ENCODE measurements around the gene WWOX. TPM values are rescaled to one million over a fixed set of nuclear protein-coding genes. Genes with fewer than 3 reads are reported as not detected.

Gene WWOX
- total and polyA plus RNA-seq, 2 of the 13 experiments (the other 11 are each of a cell fraction or from before 2014, with no cell fraction given), result 9.1 to 37.4 TPM

GRCh38 chr16:78284957-78285434 is 185.5 kb downstream of the WWOX start (continued):
- TF ChIP-seq TSC22D2 (CRISPR knock-in tag; IDR thresholded peaks at IDR 0.05; ENCODE audit: borderline replicate concordance) (0 out of 2 replicates have a peak, but pooled peaks have one; percentile 62), ZHX2 (IDR thresholded peaks at IDR 0.05; ENCODE audit: low read depth) (peak; percentile 70), ZHX2 (CRISPR knock-in tag; IDR thresholded peaks at IDR 0.05; ENCODE audit: borderline replicate concordance) (no peak), ZSCAN20 (CRISPR knock-in tag; IDR thresholded peaks at IDR 0.05; ENCODE audit: borderline replicate concordance) (no peak), SOX13 (IDR thresholded peaks at IDR 0.05) (no peak), SOX13 (CRISPR knock-in tag; conservative IDR thresholded peaks at IDR 0.05 in 1 of 2, IDR thresholded peaks at IDR 0.05 in 1 of 2) (peak in 1 of 2 experiments; percentile 75; a peak in 2 of 4 replicates), NR2F6 (IDR thresholded peaks at IDR 0.05) (no peak; the same call in 1 of the 2 replicates), NR2F6 (CRISPR knock-in tag; IDR thresholded peaks at IDR 0.05) (0 out of 2 replicates have a peak, but pooled peaks have one; percentile 51), ZNF652 (CRISPR knock-in tag; IDR thresholded peaks at IDR 0.05; ENCODE audit: borderline replicate concordance, low read depth) (0 out of 2 replicates have a peak, but pooled peaks have one; percentile 13), USF2 (IDR thresholded peaks at IDR 0.05; ENCODE audit: low read depth, low read length) (no peak), USF2 (CRISPR knock-in tag; IDR thresholded peaks at IDR 0.05; ENCODE audit: borderline replicate concordance) (no peak), HMGXB4 (CRISPR knock-in tag; IDR thresholded peaks at IDR 0.05; ENCODE audit: borderline replicate concordance in 1 of 2, low read depth in 1 of 2) (peak; percentile 14 to 32; a peak in 1 of 4 replicates), NFYC (CRISPR knock-in tag; IDR thresholded peaks at IDR 0.05) (no peak), ZNF562 (CRISPR knock-in tag; IDR thresholded peaks at IDR 0.05; ENCODE audit: borderline replicate concordance) (no peak), CSRNP2 (CRISPR knock-in tag; conservative IDR thresholded peaks at IDR 0.05; ENCODE audit: low read depth) (no peak), ZNF501 (CRISPR knock-in tag; IDR thresholded peaks at IDR 0.05) (peak; percentile 46; the same call in 1 of the 2 replicates), KLF12 (CRISPR knock-in tag; IDR thresholded peaks at IDR 0.05; ENCODE audit: borderline replicate concordance) (0 out of 2 replicates have a peak, but pooled peaks have one; percentile 53)
